Endothelial cell of umbilical vein (primary cell): Measurements from ENCODE around the gene CLN3. TPM values are rescaled to one million over a fixed set of nuclear protein-coding genes. Genes with fewer than 3 reads are reported as not detected.

Experiments
- BruUV-seq: library from RNA; stranded (reverse); fragments of 400-500 nt; replicated peaks from 2 replicates; lab custom pipeline; 2021; lab: Mats Ljungman, UMichigan
- CTCF ChIA-PET: fragments of 300-600, 350-600 bp; sonication (Branson Sonifier 250); formaldehyde crosslinking; loops from one replicate; lab custom pipeline; 2021; ENCODE audit warnings: antibody characterized with exemption, inconsistent platforms; lab: Charles Lee
- POLR2A ChIA-PET: fragments of 300-600, 350-600 bp; sonication (Branson Sonifier 250); formaldehyde crosslinking; loops from one replicate; lab custom pipeline; 2021; ENCODE audit warnings: antibody characterized with exemption, inconsistent platforms; lab: Charles Lee
- DNase-seq: peaks from one replicate; pipeline ENCODE4 v3.0.0-alpha.2; 2011; ENCODE audit warnings: low read depth, low spot score
- FAIRE-seq: peaks from 2 replicates; lab custom pipeline; 2011; peaks lifted over from hg19 to GRCh38; lab: Jason Lieb, UNC
- H2AFZ ChIP-seq: 2 replicates; pipeline ENCODE4 v1.6.0; 2012; ENCODE audit warnings: low read depth, low read length, control low read depth, inconsistent platforms
- H3K27ac ChIP-seq: 2 replicates; pipeline ENCODE4 v1.5.1; 2011; ENCODE audit warnings: low read depth, mild to moderate bottlenecking, control low read depth, low read length, moderate library complexity; ENCODE audit not compliant: insufficient read depth
- H3K27me3 ChIP-seq, 2 experiments: 2 replicates each; pipeline versions ENCODE4 v1.6.0 to v1.6.1; 2011; ENCODE audit warnings: low read length in 2 of 2, mixed read lengths in 1 of 2; ENCODE audit not compliant: control insufficient read depth in 2 of 2, insufficient read depth in 2 of 2
- H3K36me3 ChIP-seq, 2 experiments: 2 replicates in 1 of 2; 3 replicates in 1 of 2; pipeline ENCODE4 v1.5.1; 2011; ENCODE audit warnings: low read length in 2 of 2, mild to moderate bottlenecking in 1 of 2, moderate library complexity in 1 of 2; ENCODE audit not compliant: control insufficient read depth in 2 of 2, insufficient read depth in 2 of 2; ENCODE audit errors: extremely low read depth in 1 of 2
- H3K4me1 ChIP-seq: 3 replicates; pipeline ENCODE4 v1.5.1; 2011; ENCODE audit warnings: mild to moderate bottlenecking, low read length; ENCODE audit not compliant: control insufficient read depth, insufficient read depth; ENCODE audit errors: extremely low read depth
- H3K4me2 ChIP-seq: 2 replicates; pipeline ENCODE4 v1.6.1; 2011; ENCODE audit warnings: low read length, control low read depth, mixed read lengths; ENCODE audit not compliant: insufficient read depth
- H3K4me3 ChIP-seq, 3 experiments: fragments of 200-600 bp in 1 of 3; sonication (generic), shearing (Covaris generic) in 1 of 3; replicated peaks in 1 of 3; 2 replicates each; pipeline ENCODE4 v1.5.1; 2011 to 2016; ENCODE audit warnings: control low read depth in 3 of 3, low read length in 3 of 3, mild to moderate bottlenecking in 2 of 3, inconsistent platforms in 1 of 3, low read depth in 1 of 3, moderate library complexity in 1 of 3; ENCODE audit not compliant: insufficient read depth in 1 of 3
- H3K79me2 ChIP-seq: 2 replicates; pipeline ENCODE4 v1.6.0; 2012; ENCODE audit warnings: low read length, inconsistent platforms; ENCODE audit not compliant: control insufficient read depth, insufficient read depth
- H3K9ac ChIP-seq: replicated peaks from 2 replicates; pipeline ENCODE3; 2011; ENCODE audit warnings: low read length, control low read depth; ENCODE audit not compliant: insufficient read depth; ENCODE audit errors: extremely low read depth
- H3K9me1 ChIP-seq: replicated peaks from 3 replicates; pipeline ENCODE4 v1.6.0; 2011; ENCODE audit warnings: mild to moderate bottlenecking, low read length; ENCODE audit not compliant: control insufficient read depth, insufficient read depth; ENCODE audit errors: extremely low read depth
- H3K9me3 ChIP-seq: replicated peaks from 2 replicates; pipeline ENCODE4 v1.5.1; 2012; ENCODE audit warnings: low read length, inconsistent platforms; ENCODE audit not compliant: control insufficient read depth, insufficient read depth
- H4K20me1 ChIP-seq: replicated peaks from 2 replicates; pipeline ENCODE3; 2011; ENCODE audit warnings: mild to moderate bottlenecking, low read length; ENCODE audit not compliant: control insufficient read depth, insufficient read depth; ENCODE audit errors: extremely low read depth
- EZH2 ChIP-seq: IDR thresholded peaks from 2 replicates; pipeline ENCODE4 v1.6.1; 2012; ENCODE audit warnings: borderline replicate concordance, low read depth, mild to moderate bottlenecking, moderate library complexity, low read length, inconsistent platforms; ENCODE audit not compliant: severe bottlenecking
- FOS ChIP-seq: IDR thresholded peaks from 2 replicates; pipeline ENCODE4 v1.6.1; 2011; ENCODE audit warnings: mild to moderate bottlenecking, low read length, moderate library complexity, borderline replicate concordance; ENCODE audit not compliant: insufficient read depth
- GATA2 ChIP-seq: IDR thresholded peaks from 2 replicates; pipeline ENCODE4 v1.7.0; 2011; ENCODE audit warnings: low read depth, mild to moderate bottlenecking, moderate library complexity, mixed read lengths, low read length; ENCODE audit not compliant: insufficient read length, insufficient read depth
- JUN ChIP-seq: IDR thresholded peaks from 2 replicates; pipeline ENCODE4 v1.6.1; 2011; ENCODE audit warnings: borderline replicate concordance, low read depth; ENCODE audit not compliant: insufficient read length, insufficient read depth
- MYC ChIP-seq: IDR thresholded peaks from one replicate; pipeline ENCODE4 v1.6.1; 2011; ENCODE audit warnings: mild to moderate bottlenecking, low read depth, low read length
- POLR2A ChIP-seq: IDR thresholded peaks from 2 replicates; pipeline ENCODE4 v1.6.1; 2012; ENCODE audit warnings: low read depth, mild to moderate bottlenecking, control low read depth, low read length
- POLR2AphosphoS5 ChIP-seq: IDR thresholded peaks from 2 replicates; pipeline ENCODE4 v1.6.1; 2012; ENCODE audit warnings: low read depth, mild to moderate bottlenecking, control low read depth, low read length, moderate library complexity; ENCODE audit not compliant: insufficient read depth
- dilution Hi-C: fragments of 300-500 bp; cut with MboI; formaldehyde crosslinking; loops from one replicate; pipeline ENCODE4 v1.15.0; 2019; ENCODE audit warnings: low sequenced_read_pairs; ENCODE audit not compliant: extremely low pct_ligation_motif_present
- intact Hi-C: fragments of 100-400 bp; cut with micrococcal nuclease; formaldehyde crosslinking; loops from one replicate; pipeline ENCODE4 v1.10.0; 2022
- polyA plus RNA-seq, 4 experiments: library from polyadenylated mRNA; depleted of rRNA in 3 of 4; stranded (reverse) in 3 of 4; unstranded in 1 of 4; fragments of >200 nt; gene quantifications; 2 replicates each; pipeline versions ENCODE4 v1.2.1 to v1.2.3, GENCODE V29; 2011 to 2012; ENCODE audit warnings: missing spikeins in 1 of 4
- total RNA-seq: library from RNA; stranded (reverse); gene quantifications from 2 replicates; pipeline ENCODE4 v1.2.3, GENCODE V29; 2021
- TF ChIP-seq, protein P1 (sequence below), 2 donors: IDR thresholded peaks; 1 replicate in 1 of 2; 2 replicates in 1 of 2; pipeline ENCODE4 v1.5.1; 2011; ENCODE audit warnings: low read length in 2 of 2, mild to moderate bottlenecking in 2 of 2, moderate library complexity in 2 of 2, control low read depth in 1 of 2, inconsistent platforms in 1 of 2, low read depth in 1 of 2; ENCODE audit not compliant: insufficient read depth in 1 of 2; ENCODE audit errors: extremely low read depth in 1 of 2
- TF ChIP-seq, protein P2 (sequence below): IDR thresholded peaks from 2 replicates; pipeline ENCODE4 v1.6.1; 2011; ENCODE audit not compliant: insufficient read depth, insufficient read length

The CLN3 gene
- total and polyA plus RNA-seq, 2 donors (not counting 3 experiments of a cell fraction or from before 2014, with no cell fraction given), result 40.2 to 76.1 TPM

DNA sequence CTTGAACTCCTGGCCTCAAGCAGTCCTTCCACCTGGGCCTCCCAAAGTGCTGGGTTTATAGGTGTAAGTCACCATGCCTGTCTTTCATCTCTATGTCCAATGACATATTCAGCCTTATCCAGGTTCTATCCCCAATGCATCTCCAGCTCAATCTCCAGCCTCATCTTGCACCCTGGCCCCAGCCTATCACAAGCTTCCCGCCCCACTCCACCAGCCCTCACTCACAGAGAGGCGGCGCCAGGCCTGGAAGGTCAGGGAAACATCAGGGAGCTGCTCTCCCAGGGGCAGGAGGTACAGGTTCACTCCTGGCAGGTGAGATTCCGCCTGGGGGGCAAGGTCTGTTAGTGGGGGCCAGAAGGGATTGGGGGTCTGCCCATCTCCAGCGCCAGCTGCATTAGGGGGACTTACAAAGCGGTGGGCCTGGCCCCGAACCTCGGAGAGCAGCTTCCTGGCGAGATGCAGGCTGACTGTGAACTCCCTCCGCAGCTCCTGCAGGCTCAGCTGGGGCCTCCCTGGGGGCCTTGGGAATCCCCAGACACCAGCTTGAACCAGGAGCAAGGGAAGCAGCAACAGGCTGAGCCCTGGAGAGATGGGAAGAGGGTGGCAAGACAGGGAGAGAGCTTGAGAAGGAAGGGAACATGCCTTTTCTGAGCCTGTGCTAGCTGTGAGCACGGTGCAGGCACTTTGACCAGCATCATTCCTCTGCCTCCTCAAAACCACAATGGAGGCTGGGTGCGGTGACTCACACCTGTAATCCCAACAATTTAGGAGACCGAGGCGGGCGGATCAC lies 11.8 kb upstream of the CLN3 start:
- no peaks in the 10 kb centered on the region for H3K27me3 ChIP-seq
- no peak for FAIRE-seq
- no peaks in the 10 kb centered on the region for H3K4me1 ChIP-seq
- BruUV-seq, result no TSS peak
- H3K4me2 ChIP-seq, result no peak overlapping the region
- no peak overlapping the region for H3K9ac ChIP-seq
- dilution Hi-C loops, result no loop called here
- H3K79me2 ChIP-seq, result no peaks in the 10 kb centered on the region
- ChIA-PET POLR2A (no interaction called here), CTCF (interaction anchor here (1.1 to 1.4 kb wide), 3 partner anchors 12 to 37 kb away, joined by 3 to 4 read pairs (median 3); partner anchors contain the start of gene CLN3)
- no peaks in the 10 kb centered on the region for H3K9me1 ChIP-seq
- H4K20me1 ChIP-seq, result no peaks in the 10 kb centered on the region
- no peaks in the 10 kb centered on the region for H3K36me3 ChIP-seq
- intact Hi-C loops, result no loop called here
- no peak overlapping the region for H3K27ac ChIP-seq
- H3K4me3 ChIP-seq, result no peak overlapping the region
- no peak for TF ChIP-seq POLR2A
- TF ChIP-seq, protein P1, sequence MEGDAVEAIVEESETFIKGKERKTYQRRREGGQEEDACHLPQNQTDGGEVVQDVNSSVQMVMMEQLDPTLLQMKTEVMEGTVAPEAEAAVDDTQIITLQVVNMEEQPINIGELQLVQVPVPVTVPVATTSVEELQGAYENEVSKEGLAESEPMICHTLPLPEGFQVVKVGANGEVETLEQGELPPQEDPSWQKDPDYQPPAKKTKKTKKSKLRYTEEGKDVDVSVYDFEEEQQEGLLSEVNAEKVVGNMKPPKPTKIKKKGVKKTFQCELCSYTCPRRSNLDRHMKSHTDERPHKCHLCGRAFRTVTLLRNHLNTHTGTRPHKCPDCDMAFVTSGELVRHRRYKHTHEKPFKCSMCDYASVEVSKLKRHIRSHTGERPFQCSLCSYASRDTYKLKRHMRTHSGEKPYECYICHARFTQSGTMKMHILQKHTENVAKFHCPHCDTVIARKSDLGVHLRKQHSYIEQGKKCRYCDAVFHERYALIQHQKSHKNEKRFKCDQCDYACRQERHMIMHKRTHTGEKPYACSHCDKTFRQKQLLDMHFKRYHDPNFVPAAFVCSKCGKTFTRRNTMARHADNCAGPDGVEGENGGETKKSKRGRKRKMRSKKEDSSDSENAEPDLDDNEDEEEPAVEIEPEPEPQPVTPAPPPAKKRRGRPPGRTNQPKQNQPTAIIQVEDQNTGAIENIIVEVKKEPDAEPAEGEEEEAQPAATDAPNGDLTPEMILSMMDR (IDR thresholded peaks at IDR 0.05; ENCODE audit: extremely low read depth in 1 of 2, insufficient read depth in 1 of 2, low read depth in 1 of 2, low read length in 2 of 2), result no peak
- TF ChIP-seq MYC, result no peak
- TF ChIP-seq JUN, result no peak
- no peak for TF ChIP-seq EZH2
- no peak for TF ChIP-seq FOS
- TF ChIP-seq POLR2AphosphoS5, result no peak
- no peak for TF ChIP-seq GATA2
- TF ChIP-seq, protein P2, sequence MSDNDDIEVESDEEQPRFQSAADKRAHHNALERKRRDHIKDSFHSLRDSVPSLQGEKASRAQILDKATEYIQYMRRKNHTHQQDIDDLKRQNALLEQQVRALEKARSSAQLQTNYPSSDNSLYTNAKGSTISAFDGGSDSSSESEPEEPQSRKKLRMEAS, result no peak
- no peaks in the 10 kb centered on the region for H3K9me3 ChIP-seq
- H2AFZ ChIP-seq, result no peak overlapping the region
- DNase-seq, result no peak
